Pancreas (tissue), 10 donors: ENCODE measurements around the gene TTC7B. TPM values are rescaled to one million over a fixed set of nuclear protein-coding genes. Genes with fewer than 3 reads are reported as not detected.

Experiments used
- ATAC-seq, 4 donors: fragments of 200-7000 bp; cut with Tn5 transposase; one replicate each; pipeline versions ENCODE4 v1.8.0 to v1.9.1; 2020; ENCODE audit warnings: mild to moderate bottlenecking in 4 of 4, moderate library complexity in 4 of 4
- DNase-seq, 6 donors: peaks; one replicate each; pipeline ENCODE4 v3.0.0-alpha.2; 2020
- FAIRE-seq: peaks from 2 replicates; lab custom pipeline; 2012; peaks lifted over from hg19 to GRCh38; lab: Jason Lieb, UNC
- H3K27ac ChIP-seq, 4 donors: fragments of 200-600 bp; sonication (generic); 1 replicate in 3 of 4; 2 replicates in 1 of 4; pipeline versions ENCODE4 v1.5.0 to v1.8.0; 2020
- H3K27me3 ChIP-seq, 4 donors: fragments of 200-600 bp; one replicate each; pipeline ENCODE4 v1.8.0; 2021
- H3K36me3 ChIP-seq, 3 donors: fragments of 200-600 bp; sonication (generic) in 1 of 3; one replicate each; pipeline versions ENCODE4 v1.5.0 to v1.8.0; 2020 to 2021
- H3K4me1 ChIP-seq, 3 donors: fragments of 200-600 bp; one replicate each; pipeline ENCODE4 v1.8.0; 2021
- H3K4me3 ChIP-seq, 4 donors: fragments of 200-600 bp; sonication (generic) in 2 of 4; one replicate each; pipeline versions ENCODE4 v1.5.0 to v1.8.0; 2020 to 2021
- H3K9me3 ChIP-seq, 4 donors: fragments of 200-600 bp; one replicate each; pipeline ENCODE4 v1.8.0; 2021
- whole genome bisulfite sequencing, 2 donors: extraction: QIAGEN DNeasy Blood & Tissue Kit; methylation state at CpG; one replicate each; pipeline ENCODE4 v1.1.7; 2013; 5-methylcytosine and 5-hydroxymethylcytosine counted together
- intact Hi-C, 3 donors: fragments of 100-400 bp; cut with DNase I; formaldehyde crosslinking; loops; one replicate each; pipeline versions ENCODE4 v1.11.1 to v1.14.2; 2022
- polyA plus RNA-seq, 2 donors: library from polyadenylated mRNA; stranded (reverse); fragments of 200-250 nt; gene quantifications; one replicate each; pipeline ENCODE4 v1.2.3, GENCODE V29; 2013
- total RNA-seq, 6 donors: library from RNA; stranded (reverse); fragmentation: NEBNext Ultra II Directional in 4 of 6; extraction: Animal tissue kit (Norgen Biotek cat#: 25700) in 4 of 6; gene quantifications; one replicate each; pipeline versions ENCODE4 v1.2.1 to v1.2.4, GENCODE V29; 2021 to 2023
- TF ChIP-seq, protein P1 (sequence below), 4 donors: fragments of 200-600 bp; sonication (generic) in 3 of 4; IDR thresholded peaks; one replicate each; pipeline versions ENCODE4 v1.5.0 to v1.8.0; 2021; ENCODE audit warnings: antibody characterized with exemption in 4 of 4
- donor health status: healthy with polysubstance abuse.
- donor health status: DM: no; HTN: no; CAD: no; lungs with moderate emphysema.
- donor health status: DM: no; HTN: no; CAD: no.
- donor health status: control.
- donor health status: control.
- donor health status: Bipolar disorder and iron deficiency.
- donor health status: DM: yes; HTN: yes; CAD: no.
- donor health status: DM: no; HTN: no; CAD: no.
- donor health status: DM: no; HTN: no; CAD: no.
- donor health status: DM: yes; HTN: yes; CAD: no.

The TTC7B gene
- total and polyA plus RNA-seq, 8 donors: 8.9 to 39.6 (median 29.6) TPM

DNA sequence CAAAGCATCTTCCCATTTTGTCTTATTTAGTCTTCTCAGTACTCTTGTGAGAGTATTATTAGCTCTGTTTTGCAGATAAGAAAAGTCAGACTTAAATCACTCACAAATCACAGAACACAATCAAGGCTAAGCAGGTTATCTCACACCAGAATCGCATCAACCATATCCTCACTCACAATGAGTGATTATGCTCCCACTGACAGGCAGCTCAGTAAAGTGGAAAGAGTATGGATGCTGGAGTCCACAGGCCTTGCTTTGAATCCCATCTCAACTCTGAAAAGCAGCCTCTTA, 43.1 kb downstream of the TTC7B start:
- ATAC-seq (no peak), DNase-seq (no peak), FAIRE-seq (no peak)
- TF ChIP-seq, protein P1, sequence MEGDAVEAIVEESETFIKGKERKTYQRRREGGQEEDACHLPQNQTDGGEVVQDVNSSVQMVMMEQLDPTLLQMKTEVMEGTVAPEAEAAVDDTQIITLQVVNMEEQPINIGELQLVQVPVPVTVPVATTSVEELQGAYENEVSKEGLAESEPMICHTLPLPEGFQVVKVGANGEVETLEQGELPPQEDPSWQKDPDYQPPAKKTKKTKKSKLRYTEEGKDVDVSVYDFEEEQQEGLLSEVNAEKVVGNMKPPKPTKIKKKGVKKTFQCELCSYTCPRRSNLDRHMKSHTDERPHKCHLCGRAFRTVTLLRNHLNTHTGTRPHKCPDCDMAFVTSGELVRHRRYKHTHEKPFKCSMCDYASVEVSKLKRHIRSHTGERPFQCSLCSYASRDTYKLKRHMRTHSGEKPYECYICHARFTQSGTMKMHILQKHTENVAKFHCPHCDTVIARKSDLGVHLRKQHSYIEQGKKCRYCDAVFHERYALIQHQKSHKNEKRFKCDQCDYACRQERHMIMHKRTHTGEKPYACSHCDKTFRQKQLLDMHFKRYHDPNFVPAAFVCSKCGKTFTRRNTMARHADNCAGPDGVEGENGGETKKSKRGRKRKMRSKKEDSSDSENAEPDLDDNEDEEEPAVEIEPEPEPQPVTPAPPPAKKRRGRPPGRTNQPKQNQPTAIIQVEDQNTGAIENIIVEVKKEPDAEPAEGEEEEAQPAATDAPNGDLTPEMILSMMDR (IDR thresholded peaks at IDR 0.05): no peak
- Histone ChIP-seq H3K27ac (no peak overlapping the region), H3K27me3 (no peaks in the 10 kb centered on the region), H3K4me1 (no peaks in the 10 kb centered on the region), H3K36me3 (peaks cover 0 to 6% (median 0%) of the 10 kb centered on the region in 3 donors), H3K4me3 (no peak overlapping the region), H3K9me3 (no peaks in the 10 kb centered on the region)
- WGBS, 2 donors: 52 to 55% methylated on average over 1 of the region's 1 CpG
- intact Hi-C loops: no loop called here

DNA sequence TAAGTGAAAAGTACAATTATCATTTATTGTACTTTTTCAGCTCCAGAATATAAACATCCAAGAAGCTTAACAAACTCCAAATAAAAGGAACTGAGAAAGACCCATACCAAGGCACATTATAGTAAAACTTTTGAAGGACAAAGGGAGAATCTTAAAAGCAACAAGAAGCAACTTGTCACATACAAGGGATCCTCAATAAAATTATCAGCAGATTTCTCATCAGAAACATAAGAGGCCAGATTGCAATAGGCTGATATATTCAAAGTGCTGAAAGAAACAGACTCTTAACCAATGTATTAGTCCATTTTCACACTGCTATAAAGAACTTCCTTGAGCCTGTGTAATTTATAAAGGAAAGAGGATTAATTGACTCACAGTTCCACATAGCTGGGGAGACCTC, 48.3 kb downstream of the TTC7B start:
- intact Hi-C loops: no loop called here
- H3K27ac ChIP-seq: no peak overlapping the region
- no peak for DNase-seq
- H3K36me3 ChIP-seq: peaks cover 0 to 13% (median 0%) of the 10 kb centered on the region in 3 donors
- TF ChIP-seq, protein P1 (IDR thresholded peaks at IDR 0.05): no peak
- H3K4me3 ChIP-seq: no peak overlapping the region
- no peak for FAIRE-seq
- H3K27me3 ChIP-seq: no peaks in the 10 kb centered on the region
- no peak for ATAC-seq
- H3K9me3 ChIP-seq: no peaks in the 10 kb centered on the region
- H3K4me1 ChIP-seq: no peaks in the 10 kb centered on the region

DNA sequence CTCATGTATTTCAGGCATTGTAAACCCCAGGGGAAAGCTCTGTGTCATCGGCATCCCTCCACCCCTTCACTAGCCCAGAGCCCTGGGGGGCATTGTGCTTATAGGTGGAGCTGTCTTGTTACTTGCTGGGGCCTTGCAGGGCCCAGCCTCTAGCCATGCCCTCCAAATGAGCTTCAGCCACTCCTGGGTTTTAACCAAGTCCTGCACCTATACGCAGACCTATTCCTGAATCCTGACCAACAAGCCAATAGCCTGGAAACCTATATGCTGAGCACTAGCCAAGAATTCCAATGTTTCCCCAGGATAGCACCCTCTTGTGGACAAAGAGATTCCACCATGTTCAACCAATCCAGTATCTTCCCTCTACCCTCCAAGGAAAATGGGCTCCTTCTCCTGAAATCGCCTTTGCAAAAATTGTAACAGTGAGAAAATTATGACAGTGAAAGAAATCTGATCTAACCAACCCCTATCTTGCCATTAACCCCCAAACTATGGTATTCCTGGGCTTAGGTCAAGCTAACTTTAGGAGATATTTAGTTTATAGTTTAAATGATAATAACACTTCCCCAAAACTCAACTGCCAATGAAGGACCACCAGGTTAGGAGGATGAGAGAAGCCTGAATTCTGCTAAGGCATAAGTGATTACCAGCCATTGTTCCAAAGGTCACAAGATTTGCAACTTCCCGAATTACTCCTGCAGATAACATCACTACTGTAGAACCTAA, 55.5 kb downstream of the TTC7B start:
- intact Hi-C loops: no loop called here
- Histone ChIP-seq H3K9me3 (no peaks in the 10 kb centered on the region), H3K36me3 (no peaks in the 10 kb centered on the region), H3K4me3 (no peak overlapping the region), H3K4me1 (no peaks in the 10 kb centered on the region), H3K27me3 (no peaks in the 10 kb centered on the region), H3K27ac (no peak overlapping the region)
- FAIRE-seq: no peak
- 84 to 87% methylated on average over 4 of the region's 4 CpGs for whole genome bisulfite sequencing, 2 donors
- no peak for ATAC-seq
- DNase-seq: no peak
- TF ChIP-seq, protein P1 (IDR thresholded peaks at IDR 0.05): peak; percentile 6 to 34 (median 24)

DNA sequence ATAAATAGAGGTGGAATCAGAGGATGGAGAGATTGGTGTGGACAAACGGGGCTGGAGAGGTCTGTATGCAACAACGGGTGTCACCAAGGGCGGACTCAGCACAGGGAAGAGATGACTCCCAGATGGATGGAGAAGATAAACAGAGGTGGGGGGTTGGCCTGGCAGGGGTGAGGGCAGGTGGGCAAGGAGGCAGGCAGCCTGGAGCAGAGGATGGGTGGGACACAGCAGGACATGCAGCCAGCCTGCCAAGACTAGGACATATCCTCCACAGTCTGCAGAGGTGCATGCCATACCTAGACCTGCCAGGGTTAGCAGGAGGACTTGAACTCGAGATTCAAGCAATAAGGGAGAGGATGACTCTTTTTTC, 56.2 kb downstream of the TTC7B start:
- Histone ChIP-seq H3K4me3 (no peak overlapping the region), H3K36me3 (no peaks in the 10 kb centered on the region), H3K27ac (no peak overlapping the region), H3K4me1 (no peaks in the 10 kb centered on the region), H3K27me3 (no peaks in the 10 kb centered on the region), H3K9me3 (no peaks in the 10 kb centered on the region)
- DNase-seq: no peak
- WGBS, 2 donors: 73 to 81% methylated on average over 4 of the region's 4 CpGs
- TF ChIP-seq, protein P1 (IDR thresholded peaks at IDR 0.05): no peak
- FAIRE-seq: no peak
- intact Hi-C loops: no loop called here
- ATAC-seq: no peak

DNA sequence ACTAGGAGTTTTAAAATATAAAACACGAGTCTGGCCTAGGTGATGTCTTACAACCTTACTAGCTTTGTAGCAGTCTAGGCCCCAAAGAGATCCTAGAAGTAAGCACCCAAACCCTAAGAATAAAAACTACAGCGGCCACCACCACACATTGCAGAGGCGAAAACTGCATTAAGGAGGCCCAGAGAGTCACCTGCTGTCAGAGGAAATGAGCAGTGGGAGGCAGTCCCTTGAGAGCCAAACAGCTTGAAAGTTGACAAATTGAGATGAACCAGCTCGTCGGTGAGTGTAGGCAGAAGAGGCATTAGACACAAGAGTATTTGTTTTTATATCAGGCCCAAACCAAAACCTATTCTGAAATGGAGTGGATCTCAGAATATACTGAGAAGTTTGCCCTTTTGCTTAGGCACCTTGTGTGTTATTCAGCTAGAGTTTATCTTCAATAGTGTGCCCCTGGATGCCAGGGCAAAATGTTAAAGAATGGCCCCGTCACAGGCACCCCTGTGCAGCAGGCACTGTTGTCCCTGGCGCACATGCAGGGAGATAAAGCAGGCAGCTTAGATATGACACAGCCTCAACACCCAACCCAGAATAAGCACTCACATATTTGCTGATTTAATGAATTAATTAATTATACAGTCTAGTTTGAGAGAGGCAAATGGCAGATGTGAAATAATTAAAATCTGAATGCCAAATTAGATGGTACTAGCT, 56.7 kb downstream of the TTC7B start:
- Histone ChIP-seq H3K36me3 (no peaks in the 10 kb centered on the region), H3K9me3 (no peaks in the 10 kb centered on the region), H3K27ac (peak overlapping the region in 2 of 4 donors; percentile 73 to 75), H3K27me3 (no peaks in the 10 kb centered on the region), H3K4me1 (no peaks in the 10 kb centered on the region), H3K4me3 (no peak overlapping the region)
- TF ChIP-seq, protein P1 (IDR thresholded peaks at IDR 0.05): no peak
- DNase-seq: no peak
- FAIRE-seq: no peak
- WGBS, 2 donors: 67 to 73% methylated on average over 7 of the region's 7 CpGs
- intact Hi-C loops: no loop called here
- ATAC-seq: no peak
